ENCODE measurements around the gene LHPP. TPM values are rescaled to one million over a fixed set of nuclear protein-coding genes. Genes with fewer than 3 reads are reported as not detected.

LHPP gene
- total RNA-seq, 4 donors from 2014 or later: 8.7 to 19.9 (median 15.5) TPM

GRCh38 chr10:124660404-124661125 lies 198.9 kb downstream of the LHPP start:
- H3K4me3 ChIP-seq (ENCODE audit: low read depth, poor library complexity, severe bottlenecking): no peak overlapping the region
- WGBS, 2 donors: 88 to 92% methylated on average over 12 of the region's 12 CpGs
- intact Hi-C loops (cut with DNase I; ENCODE audit: low total_unique reads): no loop called here
- TF ChIP-seq POLR2A (IDR thresholded peaks at IDR 0.05): no peak
- TF ChIP-seq CTCF (IDR thresholded peaks at IDR 0.05): no peak
- DNase-seq (ENCODE audit: low spot score in 2 of 2): no peak

- H3K4me3 ChIP-seq (ENCODE audit: low read depth, poor library complexity, severe bottlenecking): no peak overlapping the region
- WGBS, 2 donors: 96% methylated on average over 9 of the region's 9 CpGs
- TF ChIP-seq POLR2A (IDR thresholded peaks at IDR 0.05): no peak
- TF ChIP-seq CTCF (IDR thresholded peaks at IDR 0.05): no peak
- no peak for DNase-seq (ENCODE audit: low spot score in 2 of 2)
- intact Hi-C loops (cut with DNase I; ENCODE audit: low total_unique reads): no loop called here
Measured at GRCh38 chr10:124661660-124662180, 200.1 kb downstream of the LHPP start.

- no peak overlapping the region for H3K4me3 ChIP-seq (ENCODE audit: low read depth, poor library complexity, severe bottlenecking)
- intact Hi-C loops (cut with DNase I; ENCODE audit: low total_unique reads): no loop called here
- 80 to 86% methylated on average over 8 of the region's 8 CpGs for WGBS, 2 donors
- DNase-seq (ENCODE audit: low spot score in 2 of 2): no peak
- TF ChIP-seq POLR2A (IDR thresholded peaks at IDR 0.05) (no peak), CTCF (IDR thresholded peaks at IDR 0.05) (no peak)
Measured at GRCh38 chr10:124663228-124663627, 201.6 kb downstream of the LHPP start.

Other genes starting within 250 kb of the LHPP start
- gene OAT, start 42.9 kb upstream of the LHPP start, total RNA-seq: 10 to 100 TPM; 63.5 to 98.1 (median 92.1) TPM
- gene NKX1-2, start 11.8 kb upstream of the LHPP start, total RNA-seq: 1 to 10 TPM in 3 of 4 donors, under 1 TPM in 1; 0.78 to 2.4 (median 1.3) TPM